ENCODE measurements around the gene VSIG10L2.

Gene VSIG10L2

GRCh38 chr11:125930076-125930450, 15.8 kb upstream of the VSIG10L2 start:
- no peak for DNase-seq

- DNase-seq, result no peak
Observed at GRCh38 chr11:125931116-125931515, 14.7 kb upstream of the VSIG10L2 start.

- no peak for DNase-seq
Observed at GRCh38 chr11:125931668-125932067, 14.2 kb upstream of the VSIG10L2 start.

- DNase-seq, result no peak
Observed at GRCh38 chr11:125932301-125932700, 13.5 kb upstream of the VSIG10L2 start.

GRCh38 chr11:125933030-125933813, 12.6 kb upstream of the VSIG10L2 start:
- DNase-seq, result no peak

GRCh38 chr11:125934473-125934872, 11.4 kb upstream of the VSIG10L2 start:
- no peak for DNase-seq

- no peak for DNase-seq
Observed at GRCh38 chr11:125935056-125935455, 10.8 kb upstream of the VSIG10L2 start.

GRCh38 chr11:125935618-125936199, 10.1 kb upstream of the VSIG10L2 start:
- DNase-seq, result no peak

GRCh38 chr11:125938418-125938817, 7.4 kb upstream of the VSIG10L2 start:
- no peak for DNase-seq

- peak in 1 of 2 donors; percentile 7 for DNase-seq
Observed at GRCh38 chr11:125939081-125939521, 6.7 kb upstream of the VSIG10L2 start.

- DNase-seq, result no peak
Observed at GRCh38 chr11:125940145-125940544, 5.7 kb upstream of the VSIG10L2 start.

- DNase-seq, result no peak
Observed at GRCh38 chr11:125941267-125941618, 4.6 kb upstream of the VSIG10L2 start.

- peak; percentile 59 to 72 for DNase-seq
Observed at GRCh38 chr11:125941619-125942611, 3.9 kb upstream of the VSIG10L2 start.

GRCh38 chr11:125942771-125943428, 2.9 kb upstream of the VSIG10L2 start:
- no peak for DNase-seq

- DNase-seq, result no peak
Observed at GRCh38 chr11:125943661-125944349, 2.0 kb upstream of the VSIG10L2 start.

- DNase-seq, result no peak
Observed at GRCh38 chr11:125944350-125945010, 1.4 kb upstream of the VSIG10L2 start.

- DNase-seq, result no peak
Observed at GRCh38 chr11:125945011-125945796, 640 bp upstream of the VSIG10L2 start.

- no peak for DNase-seq
Observed at GRCh38 chr11:125946712-125947418, 1.0 kb downstream of the VSIG10L2 start.

GRCh38 chr11:125947419-125948277, 1.8 kb downstream of the VSIG10L2 start:
- no peak for DNase-seq
